ENCODE data around the gene GBE1.

- TF ChIP-seq CTCF (IDR thresholded peaks at IDR 0.05) (no peak), POLR2AphosphoS5 (IDR thresholded peaks at IDR 0.05; ENCODE audit: insufficient read depth in 1 of 2, low read depth in 1 of 2) (no peak), POLR2A (IDR thresholded peaks at IDR 0.05) (no peak)
Observed at GRCh38 chr3:81695302-81695701, 66.1 kb downstream of the GBE1 start.

All from vagina (tissue), 2 donors.